ENCODE results near the gene ENTPD6. TPM values are rescaled to one million over a fixed set of nuclear protein-coding genes. Genes with fewer than 3 reads are reported as not detected.

Gene ENTPD6
- total RNA-seq, 1 experiment from 2014 or later: 122 TPM

- H4K20me1 ChIP-seq (ENCODE audit: low read length): no peaks in the 10 kb centered on the region
- peaks cover 78% of the 10 kb centered on the region for H3K36me3 ChIP-seq (ENCODE audit: low read depth, low read length)
- ATAC-seq (no peak), DNase-seq (no peak)
- H3K9me3 ChIP-seq (ENCODE audit: low read length): no peaks in the 10 kb centered on the region
- no peak overlapping the region for H3K9ac ChIP-seq (ENCODE audit: low read length)
- ChIA-PET POLR2A (ENCODE audit: unreplicated experiment) (no interaction called here), CTCF (no interaction called here)
- no peaks in the 10 kb centered on the region for H3K4me1 ChIP-seq (ENCODE audit: insufficient read depth, low read length)
- TF ChIP-seq EZH2 (IDR thresholded peaks at IDR 0.05; ENCODE audit: low read length, unreplicated experiment) (no peak), CTCF (conservative IDR thresholded peaks at IDR 0.05; ENCODE audit: low read depth, low read length) (no peak), EZH2phosphoT487 (IDR thresholded peaks at IDR 0.05; ENCODE audit: borderline replicate concordance, low read length) (no peak)
- no peaks in the 10 kb centered on the region for H3K27me3 ChIP-seq (ENCODE audit: low read length)
- H3K4me2 ChIP-seq (ENCODE audit: low read length): no peak overlapping the region
- no peak overlapping the region for H3K4me3 ChIP-seq (ENCODE audit: low read length)
- H3K79me2 ChIP-seq (ENCODE audit: low read length): no peaks in the 10 kb centered on the region
- H3F3A ChIP-seq (ENCODE audit: low read length, unreplicated experiment): no peaks in the 10 kb centered on the region
- no peaks in the 10 kb centered on the region for H3K9me2 ChIP-seq (replicated peaks; ENCODE audit: low read length)
- intact Hi-C loops (cut with micrococcal nuclease): no loop called here
- BruUV-seq (replicated peaks): no TSS peak
- H3K27ac ChIP-seq (ENCODE audit: low read length): no peak overlapping the region
- H2AFZ ChIP-seq (ENCODE audit: low read length): no peak overlapping the region
Observed at GRCh38 chr20:25274891-25275812, 79.6 kb downstream of the ENTPD6 start.

- no peaks in the 10 kb centered on the region for H3F3A ChIP-seq (ENCODE audit: low read length, unreplicated experiment)
- no peak overlapping the region for H3K9ac ChIP-seq (ENCODE audit: low read length)
- peaks cover 74% of the 10 kb centered on the region for H3K36me3 ChIP-seq (ENCODE audit: low read depth, low read length)
- no peaks in the 10 kb centered on the region for H3K9me3 ChIP-seq (ENCODE audit: low read length)
- ATAC-seq (no peak), DNase-seq (no peak)
- H3K27me3 ChIP-seq (ENCODE audit: low read length): no peaks in the 10 kb centered on the region
- no peak overlapping the region for H3K4me2 ChIP-seq (ENCODE audit: low read length)
- H3K79me2 ChIP-seq (ENCODE audit: low read length): no peaks in the 10 kb centered on the region
- ChIA-PET POLR2A (ENCODE audit: unreplicated experiment) (no interaction called here), CTCF (no interaction called here)
- TF ChIP-seq EZH2phosphoT487 (IDR thresholded peaks at IDR 0.05; ENCODE audit: borderline replicate concordance, low read length): no peak
- no peak overlapping the region for H2AFZ ChIP-seq (ENCODE audit: low read length)
- BruUV-seq (replicated peaks): no TSS peak
- no peak overlapping the region for H3K4me3 ChIP-seq (ENCODE audit: low read length)
- no peak overlapping the region for H3K27ac ChIP-seq (ENCODE audit: low read length)
- no peaks in the 10 kb centered on the region for H3K9me2 ChIP-seq (replicated peaks; ENCODE audit: low read length)
- intact Hi-C loops (cut with micrococcal nuclease): no loop called here
- H4K20me1 ChIP-seq (ENCODE audit: low read length): no peaks in the 10 kb centered on the region
- no peaks in the 10 kb centered on the region for H3K4me1 ChIP-seq (ENCODE audit: insufficient read depth, low read length)
Observed at GRCh38 chr20:25275813-25276532, 80.5 kb downstream of the ENTPD6 start.

Other genes with a start within 250 kb of the ENTPD6 start
- not detected in 2 replicates for gene CST7, start 246.4 kb upstream of the ENTPD6 start, total RNA-seq (2014; rRNA removed)
- 134 and 137 TPM in 2 replicates for gene APMAP, start 203.0 kb upstream of the ENTPD6 start, total RNA-seq (2014; rRNA removed)
- 2.3 and 2.4 TPM in 2 replicates for gene ACSS1, start 137.6 kb upstream of the ENTPD6 start, total RNA-seq (2014; rRNA removed)
- gene VSX1, start 113.6 kb upstream of the ENTPD6 start, total RNA-seq (2014; rRNA removed): not detected in 2 replicates
- gene PYGB, start 52.4 kb downstream of the ENTPD6 start, total RNA-seq (2014; rRNA removed): 216 and 245 TPM in 2 replicates
- gene ABHD12, start 195.1 kb downstream of the ENTPD6 start, total RNA-seq (2014; rRNA removed): 48.3 and 64.2 TPM in 2 replicates
- 27.5 and 28.1 TPM in 2 replicates for gene GINS1, start 212.0 kb downstream of the ENTPD6 start, total RNA-seq (2014; rRNA removed)